ENCODE measurements around the gene GRAP2.

- TF ChIP-seq CTCF (IDR thresholded peaks at IDR 0.05; ENCODE audit: low read length) (no peak), EZH2phosphoT487 (IDR thresholded peaks at IDR 0.05; ENCODE audit: low read length) (no peak), EZH2 (optimal IDR thresholded peaks at IDR 0.05; ENCODE audit: low read depth, low read length) (no peak)
Observed at GRCh38 chr22:39940757-39941305, 39.9 kb downstream of the GRAP2 start.
